CD14-positive monocyte (primary cell): ENCODE results near the gene NOD2. TPM values are rescaled to one million over a fixed set of nuclear protein-coding genes. Genes with fewer than 3 reads are reported as not detected.
A peak's percentile ranks its signal among the peaks of the same experiment; 100 is the strongest.

ENCODE experiments used
- DNase-seq, 3 donors: peaks; one replicate each; pipeline ENCODE4 v3.0.0-alpha.2; 2011 to 2022
- H2AFZ ChIP-seq: 2 replicates; pipeline ENCODE4 v1.6.0; 2012; ENCODE audit warnings: mild to moderate bottlenecking, low read depth, low read length, inconsistent platforms; ENCODE audit not compliant: insufficient read depth, poor library complexity, severe bottlenecking
- H3K27ac ChIP-seq, 2 donors: 1 replicate in 1 of 2; 2 replicates in 1 of 2; pipeline ENCODE4 v1.5.1; 2012 to 2013; ENCODE audit warnings: low read length in 2 of 2, control low read depth in 1 of 2, inconsistent platforms in 1 of 2, low read depth in 1 of 2, mild to moderate bottlenecking in 1 of 2
- H3K27me3 ChIP-seq, 2 donors: one replicate each; pipeline versions ENCODE4 v1.6.0 to v1.6.1; 2011 to 2013; ENCODE audit warnings: low read length in 2 of 2; ENCODE audit not compliant: control insufficient read depth in 2 of 2, insufficient read depth in 2 of 2
- H3K36me3 ChIP-seq, 2 donors: replicated peaks in 1 of 2; 1 replicate in 1 of 2; 2 replicates in 1 of 2; pipeline versions ENCODE4 v1.5.1 to v1.6.1; 2012 to 2013; ENCODE audit warnings: low read length in 2 of 2, control low read depth in 1 of 2, inconsistent platforms in 1 of 2, mild to moderate bottlenecking in 1 of 2; ENCODE audit not compliant: insufficient read depth in 2 of 2, control insufficient read depth in 1 of 2
- H3K4me1 ChIP-seq, 2 donors: 1 replicate in 1 of 2; 2 replicates in 1 of 2; pipeline versions ENCODE4 v1.5.1 to v1.6.1; 2012 to 2013; ENCODE audit warnings: low read length in 2 of 2, control low read depth in 1 of 2, inconsistent platforms in 1 of 2, mild to moderate bottlenecking in 1 of 2, moderate library complexity in 1 of 2; ENCODE audit not compliant: insufficient read depth in 2 of 2, control insufficient read depth in 1 of 2
- H3K4me2 ChIP-seq: replicated peaks from 2 replicates; pipeline ENCODE3; 2012; ENCODE audit warnings: low read length, moderate library complexity, mild to moderate bottlenecking; ENCODE audit not compliant: poor library complexity, severe bottlenecking; ENCODE audit errors: extremely low read depth
- H3K4me3 ChIP-seq, 3 experiments: fragments of 200-600 bp in 1 of 3; sonication (generic) in 1 of 3; replicated peaks in 1 of 3; 1 replicate in 2 of 3; 2 replicates in 1 of 3; pipeline ENCODE4 v1.5.1; 2011 to 2013; ENCODE audit warnings: low read length in 3 of 3, mild to moderate bottlenecking in 3 of 3, control low read depth in 2 of 3, low read depth in 2 of 3, inconsistent platforms in 1 of 3, moderate library complexity in 1 of 3
- H3K79me2 ChIP-seq: 2 replicates; pipeline ENCODE4 v1.6.0; 2012; ENCODE audit warnings: mild to moderate bottlenecking, control low read depth, inconsistent platforms, low read length, moderate library complexity; ENCODE audit not compliant: insufficient read depth
- H3K9ac ChIP-seq: 2 replicates; pipeline ENCODE4 v1.6.0; 2017; ENCODE audit warnings: low read length, mild to moderate bottlenecking; ENCODE audit not compliant: insufficient read depth, poor library complexity, severe bottlenecking
- H3K9me3 ChIP-seq, 2 donors: replicated peaks in 1 of 2; 1 replicate in 1 of 2; 2 replicates in 1 of 2; pipeline versions ENCODE4 v1.5.1 to v1.6.1; 2012 to 2013; ENCODE audit warnings: low read length in 2 of 2, control low read depth in 1 of 2; ENCODE audit not compliant: control insufficient read depth in 1 of 2, insufficient read depth in 1 of 2
- H4K20me1 ChIP-seq: 2 replicates; pipeline ENCODE4 v1.6.0; 2012; ENCODE audit warnings: mild to moderate bottlenecking, low read length, control low read depth, moderate library complexity; ENCODE audit not compliant: insufficient read depth
- H3K27ac Mint-ChIP-seq, 7 donors: one replicate each; pipeline ENCODE4 v1.8.0; 2020; ENCODE audit warnings: mild to moderate bottlenecking in 7 of 7, mixed read lengths in 7 of 7, moderate library complexity in 6 of 7, inconsistent platforms in 2 of 7
- H3K27me3 Mint-ChIP-seq, 3 donors: one replicate each; pipeline ENCODE4 v1.8.0; 2021 to 2022; ENCODE audit warnings: low read depth in 3 of 3, mild to moderate bottlenecking in 3 of 3, mixed read lengths in 3 of 3, moderate library complexity in 3 of 3, inconsistent platforms in 1 of 3
- H3K36me3 Mint-ChIP-seq, 2 donors: one replicate each; pipeline ENCODE4 v1.8.0; 2020; ENCODE audit warnings: mixed read lengths in 2 of 2, inconsistent platforms in 1 of 2, mild to moderate bottlenecking in 1 of 2
- H3K4me1 Mint-ChIP-seq: one replicate; pipeline ENCODE4 v1.8.0; 2020; ENCODE audit warnings: mild to moderate bottlenecking, mixed read lengths
- H3K4me3 Mint-ChIP-seq, 2 donors: one replicate each; pipeline ENCODE4 v1.8.0; 2020; ENCODE audit warnings: mild to moderate bottlenecking in 2 of 2, mixed read lengths in 2 of 2, moderate library complexity in 1 of 2
- H3K9me3 Mint-ChIP-seq, 7 donors: one replicate each; pipeline ENCODE4 v1.8.0; 2020 to 2022; ENCODE audit warnings: mixed read lengths in 7 of 7, mild to moderate bottlenecking in 6 of 7, moderate library complexity in 6 of 7, inconsistent platforms in 2 of 7
- WGBS: methylation state at CpG from one replicate; pipeline ENCODE4 v1.1.5; 2013; ENCODE audit warnings: missing lambda C conversion rate; ENCODE audit not compliant: insufficient coverage; 5-methylcytosine and 5-hydroxymethylcytosine counted together
- intact Hi-C, 2 donors: fragments of 100-400 bp; cut with micrococcal nuclease; formaldehyde crosslinking; loops; one replicate each; pipeline versions ENCODE4 v1.15.0 to v1.15.1; 2023
- polyA plus RNA-seq, 3 donors: library from polyadenylated mRNA; depleted of rRNA in 1 of 3; unstranded in 2 of 3; stranded (reverse) in 1 of 3; fragments of 300-500 nt in 2 of 3; fragments of >200 nt in 1 of 3; fragmentation: Illumina TruSeq in 2 of 3; gene quantifications; 1 replicate in 2 of 3; 2 replicates in 1 of 3; pipeline ENCODE4 v1.2.3, GENCODE V29; 2012 to 2021
- TF ChIP-seq, protein P1 (sequence below): fragments of 200-600 bp; IDR thresholded peaks from one replicate; pipeline ENCODE4 v1.8.0; 2022; ENCODE audit warnings: antibody characterized with exemption, mild to moderate bottlenecking

Gene NOD2
- polyA plus RNA-seq, 3 donors, result 18.5 to 83.3 (median 29.7) TPM

DNA sequence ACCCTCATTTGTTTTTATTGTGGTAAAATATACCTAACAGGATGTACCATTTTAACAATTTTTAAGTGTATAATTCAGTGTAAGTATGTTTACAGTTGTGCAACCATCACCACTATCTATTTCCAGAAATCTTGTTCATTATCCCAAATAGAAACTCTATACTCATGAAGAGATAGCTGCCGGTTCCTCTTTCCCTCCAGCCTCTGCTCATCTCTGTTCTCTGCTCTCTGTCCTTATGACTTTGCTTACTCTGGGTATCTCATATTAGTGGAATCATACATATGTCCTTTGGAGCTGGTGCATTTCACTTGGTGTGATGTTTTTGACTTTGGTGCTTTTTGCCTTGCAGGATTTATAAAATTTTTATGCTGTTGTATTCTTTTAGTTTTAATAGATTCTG is 67.9 kb downstream of the NOD2 start:
- Histone ChIP-seq H3K27ac (no peak overlapping the region), H3K4me2 (no peak overlapping the region), H2AFZ (no peak overlapping the region), H3K4me1 (peaks cover 0 to 12% of the 10 kb centered on the region in 2 donors), H3K4me3 (no peak overlapping the region), H3K9ac (no peak overlapping the region), H4K20me1 (peaks cover 100% of the 10 kb centered on the region), H3K27me3 (no peaks in the 10 kb centered on the region), H3K9me3 (peaks cover 0 to 18% of the 10 kb centered on the region in 2 donors), H3K36me3 (peaks cover 58 to 96% of the 10 kb centered on the region in 2 donors), H3K79me2 (peaks cover 95% of the 10 kb centered on the region)
- H3K36me3 Mint-ChIP-seq, result peaks cover 69 to 90% of the 10 kb centered on the region in 2 donors
- peaks cover 3 to 10% (median 8%) of the 10 kb centered on the region in 7 donors for H3K9me3 Mint-ChIP-seq
- intact Hi-C loops, result no loop called here
- DNase-seq, result no peak
- no CpG with 5 or more reads among the region's 1 CpG for WGBS
- H3K4me1 Mint-ChIP-seq, result peaks cover 11% of the 10 kb centered on the region
- H3K27ac Mint-ChIP-seq, result peak overlapping the region in 1 of 7 donors; percentile 15
- no peaks in the 10 kb centered on the region for H3K27me3 Mint-ChIP-seq
- H3K4me3 Mint-ChIP-seq, result no peak overlapping the region
- TF ChIP-seq, protein P1, sequence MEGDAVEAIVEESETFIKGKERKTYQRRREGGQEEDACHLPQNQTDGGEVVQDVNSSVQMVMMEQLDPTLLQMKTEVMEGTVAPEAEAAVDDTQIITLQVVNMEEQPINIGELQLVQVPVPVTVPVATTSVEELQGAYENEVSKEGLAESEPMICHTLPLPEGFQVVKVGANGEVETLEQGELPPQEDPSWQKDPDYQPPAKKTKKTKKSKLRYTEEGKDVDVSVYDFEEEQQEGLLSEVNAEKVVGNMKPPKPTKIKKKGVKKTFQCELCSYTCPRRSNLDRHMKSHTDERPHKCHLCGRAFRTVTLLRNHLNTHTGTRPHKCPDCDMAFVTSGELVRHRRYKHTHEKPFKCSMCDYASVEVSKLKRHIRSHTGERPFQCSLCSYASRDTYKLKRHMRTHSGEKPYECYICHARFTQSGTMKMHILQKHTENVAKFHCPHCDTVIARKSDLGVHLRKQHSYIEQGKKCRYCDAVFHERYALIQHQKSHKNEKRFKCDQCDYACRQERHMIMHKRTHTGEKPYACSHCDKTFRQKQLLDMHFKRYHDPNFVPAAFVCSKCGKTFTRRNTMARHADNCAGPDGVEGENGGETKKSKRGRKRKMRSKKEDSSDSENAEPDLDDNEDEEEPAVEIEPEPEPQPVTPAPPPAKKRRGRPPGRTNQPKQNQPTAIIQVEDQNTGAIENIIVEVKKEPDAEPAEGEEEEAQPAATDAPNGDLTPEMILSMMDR, result no peak

- Mint-ChIP-seq H3K4me1 (peaks cover 11% of the 10 kb centered on the region), H3K27ac (no peak overlapping the region), H3K4me3 (no peak overlapping the region), H3K36me3 (peaks cover 77 to 90% of the 10 kb centered on the region in 2 donors), H3K9me3 (peaks cover 3 to 16% (median 8%) of the 10 kb centered on the region in 7 donors), H3K27me3 (no peaks in the 10 kb centered on the region)
- Histone ChIP-seq H3K9ac (no peak overlapping the region), H2AFZ (no peak overlapping the region), H3K4me2 (no peak overlapping the region), H3K9me3 (peaks cover 0 to 25% of the 10 kb centered on the region in 2 donors), H3K4me1 (peaks cover 0 to 12% of the 10 kb centered on the region in 2 donors), H3K79me2 (peaks cover 94% of the 10 kb centered on the region), H4K20me1 (peaks cover 99% of the 10 kb centered on the region), H3K27me3 (no peaks in the 10 kb centered on the region), H3K4me3 (no peak overlapping the region), H3K27ac (no peak overlapping the region), H3K36me3 (peaks cover 56 to 96% of the 10 kb centered on the region in 2 donors)
- TF ChIP-seq, protein P1, result no peak
- intact Hi-C loops, result no loop called here
- WGBS, result no CpG with 5 or more reads among the region's 3 CpGs
- no peak for DNase-seq
Observed at GRCh38 chr16:50762241-50762640, 68.8 kb downstream of the NOD2 start.
